NCI-H2107 treated with DMSO at 0.1 percent for 48 hours (cell line): ENCODE data around the gene APIP.
A peak's percentile ranks its signal among the peaks of the same experiment; 100 is the strongest.
"Not testable (repeated sequence)": the region's sequence is repeated elsewhere in the genome, so short reads cannot be mapped to it uniquely, and the experiment has no call there.

Experiments used
- DNase-seq: peaks from one replicate; lab custom pipeline; 2025; ENCODE audit not compliant: unreplicated experiment; lab: John Stamatoyannopoulos, UW

Gene APIP

DNA sequence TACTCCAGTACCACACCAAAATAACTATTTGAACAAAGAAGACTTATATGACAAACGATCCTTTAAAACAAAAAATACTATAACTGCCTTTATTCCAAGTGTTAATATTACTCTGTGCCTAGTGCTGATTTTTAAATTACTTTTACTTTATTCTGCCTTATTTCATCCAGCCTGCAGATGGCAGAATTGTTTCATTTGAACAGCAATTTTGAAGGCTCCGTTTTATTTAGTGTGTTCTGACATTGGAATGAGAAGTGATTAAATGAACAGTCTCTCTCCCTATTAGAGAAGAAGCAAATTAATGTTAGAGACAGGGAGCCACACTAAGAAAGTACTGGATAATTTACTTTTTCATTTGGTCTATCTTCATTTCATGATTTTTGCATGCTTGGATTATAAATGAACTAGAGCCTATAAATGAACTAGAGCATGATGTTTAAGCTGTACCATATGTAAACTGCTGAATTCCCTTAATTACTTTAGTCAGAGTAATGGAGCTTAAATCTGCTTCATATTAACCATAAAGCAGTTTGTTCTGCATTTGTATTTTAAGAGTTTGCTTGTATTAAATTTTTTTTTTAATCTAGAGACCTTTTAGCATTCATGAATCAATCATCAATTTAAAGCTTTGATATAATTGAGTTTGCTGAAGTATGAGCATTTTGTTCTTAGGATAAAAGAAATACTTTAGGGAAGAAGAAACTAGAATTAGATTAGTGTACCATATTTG, 10.1 kb upstream of the APIP start:
- DNase-seq = peak; percentile 39

GRCh38 chr11:34924714-34925113, 8.5 kb upstream of the APIP start:
- DNase-seq = no peak

DNA sequence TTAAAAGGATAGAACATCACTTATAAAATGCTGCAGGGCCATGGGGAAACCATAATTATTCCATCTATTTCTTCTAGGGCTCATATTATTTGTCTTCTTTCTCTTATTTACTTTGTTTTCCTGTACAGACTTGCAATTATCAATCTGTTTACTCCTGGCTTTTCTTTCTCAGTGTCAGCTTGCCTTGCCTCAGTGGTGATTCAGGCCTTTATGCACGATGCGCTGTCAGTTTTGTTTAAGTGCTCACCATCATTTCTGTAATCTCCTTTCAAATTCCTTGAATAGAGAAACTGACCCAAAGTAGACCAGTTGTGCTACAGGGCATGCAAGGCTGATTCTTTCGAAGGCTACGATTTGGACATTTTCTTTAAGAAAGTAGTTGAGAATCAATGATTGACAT, 5.0 kb upstream of the APIP start:
- no peak for DNase-seq

GRCh38 chr11:34916843-34917770, 928 bp upstream of the APIP start:
- DNase-seq = no peak

GRCh38 chr11:34915136-34916014, 804 bp downstream of the APIP start:
- peak; percentile 50 for DNase-seq

DNA sequence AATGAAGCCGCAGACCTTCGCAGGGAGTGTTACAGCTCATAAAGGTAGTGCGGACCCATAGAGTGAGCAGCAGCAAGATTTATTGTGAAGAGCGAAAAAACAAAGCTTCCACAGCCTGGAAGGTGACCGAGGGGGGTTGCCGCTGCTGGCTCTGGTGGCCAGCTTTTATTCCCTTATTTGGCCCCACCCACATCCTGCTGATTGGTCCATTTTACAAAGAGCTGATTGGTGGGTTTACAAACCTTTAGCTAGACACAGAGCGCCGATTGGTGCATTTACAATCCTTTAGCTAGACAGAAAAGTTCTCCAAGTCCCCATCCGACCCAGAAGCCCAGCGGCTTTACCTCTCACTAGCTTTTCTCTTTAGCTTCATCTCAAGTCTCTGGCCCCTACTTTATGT, 2.6 kb downstream of the APIP start:
- DNase-seq = not testable (repeated sequence)

DNA sequence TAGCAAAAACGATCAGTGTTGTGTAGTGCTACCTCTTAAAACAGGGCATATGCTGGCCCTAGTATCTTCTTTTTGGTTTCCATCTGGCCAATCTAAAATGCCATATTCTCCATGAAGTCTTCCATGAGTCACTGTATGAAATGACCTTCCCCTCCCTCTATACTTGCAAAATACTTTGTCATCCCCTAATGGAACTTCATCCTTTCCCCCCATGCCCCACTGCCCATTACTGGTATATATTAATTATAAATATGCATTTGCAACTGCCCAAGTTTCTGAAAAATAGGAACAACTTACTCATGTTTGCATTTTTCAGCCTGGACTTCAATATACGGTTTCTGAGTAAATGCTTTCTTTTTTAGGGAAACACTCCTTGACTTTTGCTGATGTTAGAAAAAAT, 4.5 kb downstream of the APIP start:
- no peak for DNase-seq

DNA sequence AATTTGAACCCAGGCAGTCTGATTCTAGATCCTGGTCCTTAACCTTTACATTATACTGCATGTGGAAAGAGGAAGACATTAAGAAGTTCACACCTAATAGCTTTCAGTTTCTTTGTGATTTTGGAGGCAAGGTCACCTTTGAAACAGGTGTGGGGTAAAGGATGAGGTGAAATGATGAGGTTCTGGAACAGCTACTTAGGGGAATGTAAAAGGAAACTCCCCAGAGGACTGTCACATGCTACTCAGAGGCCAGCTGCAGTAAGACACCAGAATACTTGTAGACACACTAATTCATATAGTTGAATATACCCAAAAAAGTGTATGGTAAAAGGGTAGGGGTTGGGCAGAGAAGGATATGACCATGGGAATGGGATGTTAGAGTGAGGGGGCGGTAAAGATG, 5.4 kb downstream of the APIP start:
- DNase-seq = no peak

DNA sequence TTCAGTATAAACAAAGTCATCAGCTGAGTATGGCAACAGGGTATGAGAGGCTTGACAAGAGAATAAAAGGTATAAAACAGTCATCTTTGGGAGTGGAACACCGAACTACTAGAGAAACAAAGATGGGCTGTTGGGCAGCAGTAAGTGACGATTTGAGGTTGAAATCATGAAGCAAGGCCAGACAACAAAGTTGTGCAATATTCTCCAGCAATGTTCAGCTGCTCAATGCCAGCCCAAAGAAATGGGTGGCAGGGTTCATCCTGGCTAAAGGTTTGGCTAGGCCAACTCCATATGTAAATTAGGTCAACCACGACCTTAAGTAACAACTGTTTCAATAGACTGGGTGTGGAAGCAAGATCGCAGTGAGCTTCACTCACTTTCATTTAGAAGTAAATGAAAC, 6.2 kb downstream of the APIP start:
- DNase-seq = no peak

DNA sequence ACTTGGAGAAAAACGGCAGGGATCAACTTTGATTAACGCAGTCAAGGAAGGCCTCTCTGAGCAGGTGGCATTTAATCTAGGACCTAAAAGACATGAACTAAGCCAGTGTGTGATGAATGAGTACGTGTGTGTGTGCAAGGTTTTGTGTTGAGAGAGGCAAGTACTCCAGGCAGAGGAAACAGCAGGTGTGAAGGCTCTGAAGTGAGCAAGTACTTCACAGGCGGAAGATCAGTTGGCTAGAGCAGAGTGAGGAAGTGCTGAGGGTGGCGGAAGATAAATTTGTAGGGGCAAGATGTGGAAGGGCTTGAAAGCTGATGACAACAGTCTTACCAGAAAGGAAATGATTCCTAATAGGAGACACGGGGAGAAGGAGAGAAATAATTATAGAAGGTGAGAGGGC, 6.8 kb downstream of the APIP start:
- DNase-seq = no peak

DNA sequence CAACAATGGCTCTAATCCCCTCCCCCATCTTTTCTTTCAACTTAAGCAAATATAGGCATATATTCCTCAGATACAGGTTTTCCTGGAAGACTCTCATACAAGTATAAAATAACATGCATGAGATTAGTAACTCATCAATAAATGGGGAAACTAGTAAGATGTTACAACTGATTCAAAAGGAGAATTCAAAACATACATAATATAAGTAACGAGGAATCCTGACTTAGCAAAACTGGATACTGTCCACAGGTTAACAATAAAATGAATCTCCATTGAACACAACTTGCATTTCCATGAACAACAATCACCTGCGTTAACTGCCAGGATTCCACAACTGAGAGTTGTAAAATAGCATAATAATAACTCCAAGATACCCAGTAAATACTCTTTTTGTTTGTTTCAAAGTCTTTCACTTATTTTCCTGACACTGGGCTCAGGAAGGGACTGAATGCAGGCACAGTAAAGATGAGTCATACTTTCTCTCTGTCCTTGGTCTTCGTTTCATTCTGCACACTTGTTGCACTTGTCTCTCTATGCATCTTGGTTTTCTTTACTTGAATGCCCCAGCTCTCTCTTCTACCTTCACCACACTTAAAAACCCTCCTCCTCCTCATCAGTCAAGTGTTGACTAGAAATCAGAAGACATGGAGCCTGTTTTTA, 8.1 kb downstream of the APIP start:
- DNase-seq = no peak

- DNase-seq = no peak
Measured at GRCh38 chr11:34905666-34906065, 10.5 kb downstream of the APIP start.

DNA sequence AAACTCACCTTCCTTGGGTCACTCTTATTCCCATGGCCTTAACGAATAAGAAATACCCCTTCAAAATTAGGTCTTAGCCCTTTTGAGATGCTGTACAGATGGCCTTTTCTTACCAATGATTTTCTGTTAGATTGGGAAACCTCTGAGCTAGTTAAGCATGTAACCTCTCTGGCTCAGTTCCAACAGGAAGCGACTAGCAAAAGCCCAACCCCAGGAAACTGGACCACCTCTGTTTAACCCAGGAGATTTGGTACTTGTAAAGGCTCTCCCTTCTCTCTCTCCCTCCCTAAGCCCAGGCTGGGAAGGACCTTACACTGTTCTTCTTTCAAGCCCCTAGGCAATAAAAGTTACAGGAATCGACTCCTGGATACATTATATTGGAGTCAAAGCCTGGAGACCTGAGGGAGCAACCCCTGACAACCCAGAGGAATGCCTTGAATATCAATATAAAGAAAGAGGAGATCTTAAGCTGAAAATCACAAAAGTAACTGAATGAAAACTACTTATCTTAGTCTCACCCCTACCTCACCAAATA, 11.7 kb downstream of the APIP start:
- DNase-seq = no peak

DNA sequence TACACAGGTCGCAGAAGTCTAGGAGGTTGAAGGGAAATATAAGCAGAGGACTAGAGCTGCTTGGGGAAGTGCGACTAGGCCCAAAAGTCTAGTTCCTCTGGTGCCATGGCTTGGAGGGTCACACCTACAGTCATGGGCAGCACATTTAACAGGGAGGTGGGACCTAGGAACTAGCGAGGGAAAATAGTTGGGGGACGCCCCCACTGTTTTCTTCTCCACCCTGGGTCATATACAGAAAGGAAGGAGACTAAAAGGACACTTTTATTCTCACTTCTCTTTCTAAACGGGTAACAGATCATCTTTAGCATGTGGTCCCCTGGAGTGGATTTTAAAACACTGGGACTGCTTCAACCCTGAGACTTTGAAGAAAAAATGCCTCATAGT, 16.6 kb downstream of the APIP start:
- DNase-seq = no peak

GRCh38 chr11:34898474-34898873, 17.7 kb downstream of the APIP start:
- DNase-seq = no peak

DNA sequence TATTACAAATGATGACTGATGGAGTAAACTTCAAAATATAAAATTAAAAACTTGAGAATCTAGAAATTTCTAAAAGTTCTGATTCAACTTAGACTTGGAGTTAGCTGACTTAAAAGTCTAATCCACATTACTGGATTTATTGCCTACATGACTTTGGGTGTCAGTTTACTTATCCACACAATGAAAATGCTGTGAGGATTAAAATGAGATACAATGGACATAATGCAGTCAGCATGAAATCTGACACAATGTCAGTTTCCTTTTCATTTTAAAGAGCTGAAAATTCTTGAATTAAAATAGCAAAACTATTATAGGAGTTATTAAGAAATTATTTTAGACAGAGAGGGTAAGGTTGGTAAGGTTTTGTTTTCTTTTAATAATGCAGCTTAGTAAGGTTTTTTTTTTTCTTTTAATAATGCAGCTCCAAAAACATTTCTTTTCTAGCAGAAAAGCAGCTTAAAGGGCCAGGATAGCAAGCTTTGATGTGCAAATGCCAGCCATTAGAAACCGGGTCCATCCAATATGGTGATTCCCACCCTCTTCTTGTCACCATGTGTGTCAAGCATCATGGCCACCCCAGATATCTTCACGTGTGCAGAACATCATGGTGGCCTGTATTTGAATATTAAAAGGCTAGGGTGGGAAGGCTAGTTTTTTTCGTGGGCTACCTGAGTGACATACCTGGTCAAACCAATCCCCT, 18.9 kb downstream of the APIP start:
- DNase-seq = no peak

GRCh38 chr11:34896191-34896590, 20.0 kb downstream of the APIP start:
- DNase-seq = not testable (repeated sequence)

- no peak for DNase-seq
Measured at GRCh38 chr11:34893416-34893815, 22.8 kb downstream of the APIP start.

- DNase-seq = no peak
Measured at GRCh38 chr11:34891611-34892010, 24.6 kb downstream of the APIP start.

DNA sequence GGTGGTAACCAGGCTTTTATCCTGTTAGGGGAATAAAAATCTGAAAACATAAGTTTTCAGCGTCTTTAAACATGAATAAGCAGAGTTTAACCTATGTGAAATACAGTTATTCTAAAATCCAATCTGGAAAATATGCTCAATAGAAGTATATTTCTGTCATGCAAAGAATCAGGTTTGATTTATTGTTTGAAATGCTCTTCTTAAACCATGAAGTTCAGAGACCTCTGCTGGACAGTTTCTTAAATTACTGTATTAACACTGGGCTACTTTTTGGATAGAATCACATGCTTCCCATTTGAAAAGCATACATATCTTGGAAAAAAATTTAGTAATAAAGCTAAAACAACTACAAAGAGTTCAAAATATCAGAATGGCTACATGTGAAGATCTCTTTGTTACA, 25.4 kb downstream of the APIP start:
- DNase-seq = peak; percentile 74
